Retinal pigment epithelial cell (primary cell): ENCODE measurements around the gene LCMT2.

Experiments used
- DNase-seq: peaks from one replicate; pipeline ENCODE4 v3.0.0-alpha.2; 2010; ENCODE audit warnings: low read depth
- H3K4me3 ChIP-seq: 2 replicates; pipeline ENCODE4 v1.5.1; 2011; ENCODE audit warnings: mild to moderate bottlenecking, low read length, control low read depth, moderate library complexity
- CTCF ChIP-seq: conservative IDR thresholded peaks from 2 replicates; pipeline ENCODE4 v1.5.1; 2011; ENCODE audit warnings: low read depth, low read length, control low read depth, inconsistent platforms

Gene LCMT2

GRCh38 chr15:43275740-43276562, 54.4 kb downstream of the LCMT2 start:
- no peak overlapping the region for H3K4me3 ChIP-seq
- no peak for DNase-seq
- TF ChIP-seq CTCF = no peak

- DNase-seq = no peak
- no peak for TF ChIP-seq CTCF
- no peak overlapping the region for H3K4me3 ChIP-seq
Observed at GRCh38 chr15:43274136-43274535, 56.2 kb downstream of the LCMT2 start.
